Epithelial cell of esophagus (primary cell): ENCODE results near the gene RNU6-9.

Experiments used
- DNase-seq: peaks from one replicate; pipeline ENCODE4 v3.0.0; 2010; ENCODE audit warnings: low read depth
- H3K4me3 ChIP-seq: 2 replicates; pipeline ENCODE4 v1.5.1; 2011; ENCODE audit warnings: mild to moderate bottlenecking, low read length, control low read depth
- CTCF ChIP-seq: IDR thresholded peaks from 2 replicates; pipeline ENCODE4 v1.5.1; 2011; ENCODE audit warnings: low read depth, mild to moderate bottlenecking, low read length, control low read depth, inconsistent platforms; ENCODE audit not compliant: insufficient read depth; ENCODE audit errors: missing control alignments

The RNU6-9 gene

GRCh38 chr19:929203-929890 is 36.1 kb downstream of the RNU6-9 start:
- DNase-seq = no peak
- no peak for TF ChIP-seq CTCF
- H3K4me3 ChIP-seq = no peak overlapping the region

GRCh38 chr19:929891-930258 is 36.6 kb downstream of the RNU6-9 start:
- TF ChIP-seq CTCF = no peak
- no peak for DNase-seq
- no peak overlapping the region for H3K4me3 ChIP-seq

- TF ChIP-seq CTCF = no peak
- no peak overlapping the region for H3K4me3 ChIP-seq
- no peak for DNase-seq
Measured at GRCh38 chr19:931860-932647, 38.8 kb downstream of the RNU6-9 start.

GRCh38 chr19:932648-933552 is 39.6 kb downstream of the RNU6-9 start:
- TF ChIP-seq CTCF = no peak
- no peak overlapping the region for H3K4me3 ChIP-seq
- DNase-seq = peak; percentile 48

GRCh38 chr19:933553-933882 is 40.2 kb downstream of the RNU6-9 start:
- no peak for DNase-seq
- TF ChIP-seq CTCF = no peak
- no peak overlapping the region for H3K4me3 ChIP-seq

- H3K4me3 ChIP-seq = no peak overlapping the region
- no peak for DNase-seq
- no peak for TF ChIP-seq CTCF
Measured at GRCh38 chr19:934197-934840, 41.0 kb downstream of the RNU6-9 start.
